Liver (tissue), 2 donors: ENCODE results near the gene MEGF11.

ENCODE experiments used
- FOXA1 ChIP-seq: IDR thresholded peaks from 2 replicates; pipeline ENCODE4 v1.6.1; 2016; ENCODE audit warnings: antibody characterized with exemption
- TF ChIP-seq, protein P1 (sequence below): IDR thresholded peaks from 2 replicates; pipeline ENCODE4 v1.6.1; 2016; ENCODE audit warnings: antibody characterized with exemption, mild to moderate bottlenecking
- TF ChIP-seq, protein P2 (sequence below): fragments of 150-350 bp; IDR thresholded peaks from 2 replicates; pipeline ENCODE4 v1.5.1; 2017; ENCODE audit warnings: improper control_type of control experiment, low read depth, low read length; ENCODE audit not compliant: missing input control
- TF ChIP-seq, protein P3 (sequence below): IDR thresholded peaks from 2 replicates; pipeline ENCODE4 v1.6.1; 2016; ENCODE audit warnings: antibody characterized with exemption
- donor health status: healthy.

DNA sequence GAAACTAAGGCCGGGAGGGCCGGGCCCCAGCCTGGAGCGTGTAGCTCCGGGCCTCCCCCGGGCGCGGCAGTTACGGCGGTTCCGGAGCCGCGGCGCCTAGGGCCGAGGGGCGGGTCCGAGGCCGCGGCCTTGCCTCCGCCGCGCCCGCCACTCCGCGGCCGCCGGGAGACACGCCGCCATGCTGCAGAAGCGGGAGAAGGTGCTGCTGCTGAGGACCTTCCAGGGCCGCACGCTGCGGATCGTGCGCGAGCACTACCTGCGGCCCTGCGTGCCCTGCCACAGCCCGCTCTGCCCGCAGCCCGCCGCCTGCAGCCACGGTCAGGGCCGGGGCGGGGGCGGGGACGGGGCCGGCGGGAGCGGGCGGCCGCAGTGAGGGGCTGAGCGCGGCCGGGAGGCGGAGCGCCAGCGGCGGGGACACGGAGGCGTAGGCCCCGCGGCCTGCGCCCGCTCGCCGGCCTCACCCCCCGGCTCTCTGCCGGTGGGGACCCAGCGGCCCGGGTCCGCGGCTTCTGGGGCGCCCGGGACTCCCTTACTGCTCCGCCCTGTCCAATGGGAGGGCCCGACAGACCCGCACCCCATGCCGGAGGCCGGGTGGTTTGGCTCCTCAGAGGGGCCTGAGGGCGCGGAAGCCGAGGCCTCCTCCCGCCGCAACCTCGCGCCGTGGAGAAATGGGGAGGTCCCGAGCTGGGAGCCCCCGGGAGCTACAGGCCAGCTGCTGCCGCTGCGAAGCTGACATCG, 40.0 kb upstream of the MEGF11 start, which contains the start of gene DIS3L:
- TF ChIP-seq, protein P1, sequence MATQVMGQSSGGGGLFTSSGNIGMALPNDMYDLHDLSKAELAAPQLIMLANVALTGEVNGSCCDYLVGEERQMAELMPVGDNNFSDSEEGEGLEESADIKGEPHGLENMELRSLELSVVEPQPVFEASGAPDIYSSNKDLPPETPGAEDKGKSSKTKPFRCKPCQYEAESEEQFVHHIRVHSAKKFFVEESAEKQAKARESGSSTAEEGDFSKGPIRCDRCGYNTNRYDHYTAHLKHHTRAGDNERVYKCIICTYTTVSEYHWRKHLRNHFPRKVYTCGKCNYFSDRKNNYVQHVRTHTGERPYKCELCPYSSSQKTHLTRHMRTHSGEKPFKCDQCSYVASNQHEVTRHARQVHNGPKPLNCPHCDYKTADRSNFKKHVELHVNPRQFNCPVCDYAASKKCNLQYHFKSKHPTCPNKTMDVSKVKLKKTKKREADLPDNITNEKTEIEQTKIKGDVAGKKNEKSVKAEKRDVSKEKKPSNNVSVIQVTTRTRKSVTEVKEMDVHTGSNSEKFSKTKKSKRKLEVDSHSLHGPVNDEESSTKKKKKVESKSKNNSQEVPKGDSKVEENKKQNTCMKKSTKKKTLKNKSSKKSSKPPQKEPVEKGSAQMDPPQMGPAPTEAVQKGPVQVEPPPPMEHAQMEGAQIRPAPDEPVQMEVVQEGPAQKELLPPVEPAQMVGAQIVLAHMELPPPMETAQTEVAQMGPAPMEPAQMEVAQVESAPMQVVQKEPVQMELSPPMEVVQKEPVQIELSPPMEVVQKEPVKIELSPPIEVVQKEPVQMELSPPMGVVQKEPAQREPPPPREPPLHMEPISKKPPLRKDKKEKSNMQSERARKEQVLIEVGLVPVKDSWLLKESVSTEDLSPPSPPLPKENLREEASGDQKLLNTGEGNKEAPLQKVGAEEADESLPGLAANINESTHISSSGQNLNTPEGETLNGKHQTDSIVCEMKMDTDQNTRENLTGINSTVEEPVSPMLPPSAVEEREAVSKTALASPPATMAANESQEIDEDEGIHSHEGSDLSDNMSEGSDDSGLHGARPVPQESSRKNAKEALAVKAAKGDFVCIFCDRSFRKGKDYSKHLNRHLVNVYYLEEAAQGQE, result no peak
- TF ChIP-seq, protein P2, sequence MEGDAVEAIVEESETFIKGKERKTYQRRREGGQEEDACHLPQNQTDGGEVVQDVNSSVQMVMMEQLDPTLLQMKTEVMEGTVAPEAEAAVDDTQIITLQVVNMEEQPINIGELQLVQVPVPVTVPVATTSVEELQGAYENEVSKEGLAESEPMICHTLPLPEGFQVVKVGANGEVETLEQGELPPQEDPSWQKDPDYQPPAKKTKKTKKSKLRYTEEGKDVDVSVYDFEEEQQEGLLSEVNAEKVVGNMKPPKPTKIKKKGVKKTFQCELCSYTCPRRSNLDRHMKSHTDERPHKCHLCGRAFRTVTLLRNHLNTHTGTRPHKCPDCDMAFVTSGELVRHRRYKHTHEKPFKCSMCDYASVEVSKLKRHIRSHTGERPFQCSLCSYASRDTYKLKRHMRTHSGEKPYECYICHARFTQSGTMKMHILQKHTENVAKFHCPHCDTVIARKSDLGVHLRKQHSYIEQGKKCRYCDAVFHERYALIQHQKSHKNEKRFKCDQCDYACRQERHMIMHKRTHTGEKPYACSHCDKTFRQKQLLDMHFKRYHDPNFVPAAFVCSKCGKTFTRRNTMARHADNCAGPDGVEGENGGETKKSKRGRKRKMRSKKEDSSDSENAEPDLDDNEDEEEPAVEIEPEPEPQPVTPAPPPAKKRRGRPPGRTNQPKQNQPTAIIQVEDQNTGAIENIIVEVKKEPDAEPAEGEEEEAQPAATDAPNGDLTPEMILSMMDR, result no peak
- TF ChIP-seq FOXA1, result no peak
- TF ChIP-seq, protein P3, sequence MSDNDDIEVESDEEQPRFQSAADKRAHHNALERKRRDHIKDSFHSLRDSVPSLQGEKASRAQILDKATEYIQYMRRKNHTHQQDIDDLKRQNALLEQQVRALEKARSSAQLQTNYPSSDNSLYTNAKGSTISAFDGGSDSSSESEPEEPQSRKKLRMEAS, result no peak
